ENCODE data around the gene POLA1. TPM values are rescaled to one million over a fixed set of nuclear protein-coding genes. Genes with fewer than 3 reads are reported as not detected.

POLA1 gene
- total and polyA plus RNA-seq, 2 experiments from 2014 or later, result 4.9 to 19.0 TPM

DNA sequence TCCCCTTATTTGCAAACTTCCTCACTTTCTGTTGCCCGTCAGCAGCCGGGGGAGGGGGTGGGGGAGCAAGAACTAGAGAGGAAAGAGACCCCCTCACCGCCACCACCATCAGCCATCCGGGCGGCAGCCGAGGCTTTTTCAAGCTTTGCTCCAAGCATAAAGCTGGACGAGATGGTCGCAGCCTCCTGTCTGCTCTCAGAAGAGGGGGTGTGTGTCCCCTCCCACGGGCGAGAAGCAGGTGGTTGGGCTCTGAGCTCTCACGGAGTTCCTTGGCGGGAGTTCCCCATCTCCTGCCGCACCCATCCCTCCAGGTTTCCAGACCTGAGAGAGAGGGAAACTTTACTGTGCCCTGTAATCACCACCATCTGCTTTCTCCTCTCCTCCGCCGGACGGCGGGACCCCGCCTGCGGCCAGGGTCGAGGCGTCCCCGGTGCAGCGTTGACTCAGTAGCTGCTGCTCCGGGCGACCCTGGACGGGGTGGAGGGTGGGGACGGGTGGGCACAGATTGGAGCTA is 326.7 kb downstream of the POLA1 start:
- H3K36me3 ChIP-seq (replicated peaks; ENCODE audit: insufficient read depth, low read depth), result no peaks in the 10 kb centered on the region
- H3K9me3 ChIP-seq (ENCODE audit: low read depth), result no peaks in the 10 kb centered on the region
- no peaks in the 10 kb centered on the region for H3K9me2 ChIP-seq (replicated peaks; ENCODE audit: insufficient read depth)
- H3K4me3 ChIP-seq, result no peak overlapping the region
- H3K79me2 ChIP-seq, result no peaks in the 10 kb centered on the region
- H2AFZ ChIP-seq, result no peak overlapping the region
- no peaks in the 10 kb centered on the region for H4K20me1 ChIP-seq (ENCODE audit: insufficient read depth, poor library complexity, severe bottlenecking)
- peaks cover 99% of the 10 kb centered on the region for H3K27me3 ChIP-seq
- peaks cover 9% of the 10 kb centered on the region for H3K4me1 ChIP-seq (ENCODE audit: insufficient read depth)
- no peak overlapping the region for H3K27ac ChIP-seq
- 4% methylated on average over 19 of the region's 27 CpGs for WGBS (ENCODE audit: low lambda C conversion rate, missing lambda C conversion rate)
- TF ChIP-seq EZH2phosphoT487 (IDR thresholded peaks at IDR 0.05; ENCODE audit: low read depth, severe bottlenecking, unreplicated experiment) (no peak), EZH2 (IDR thresholded peaks at IDR 0.05; ENCODE audit: borderline replicate concordance) (no peak)
- TF ChIP-seq, protein P1, sequence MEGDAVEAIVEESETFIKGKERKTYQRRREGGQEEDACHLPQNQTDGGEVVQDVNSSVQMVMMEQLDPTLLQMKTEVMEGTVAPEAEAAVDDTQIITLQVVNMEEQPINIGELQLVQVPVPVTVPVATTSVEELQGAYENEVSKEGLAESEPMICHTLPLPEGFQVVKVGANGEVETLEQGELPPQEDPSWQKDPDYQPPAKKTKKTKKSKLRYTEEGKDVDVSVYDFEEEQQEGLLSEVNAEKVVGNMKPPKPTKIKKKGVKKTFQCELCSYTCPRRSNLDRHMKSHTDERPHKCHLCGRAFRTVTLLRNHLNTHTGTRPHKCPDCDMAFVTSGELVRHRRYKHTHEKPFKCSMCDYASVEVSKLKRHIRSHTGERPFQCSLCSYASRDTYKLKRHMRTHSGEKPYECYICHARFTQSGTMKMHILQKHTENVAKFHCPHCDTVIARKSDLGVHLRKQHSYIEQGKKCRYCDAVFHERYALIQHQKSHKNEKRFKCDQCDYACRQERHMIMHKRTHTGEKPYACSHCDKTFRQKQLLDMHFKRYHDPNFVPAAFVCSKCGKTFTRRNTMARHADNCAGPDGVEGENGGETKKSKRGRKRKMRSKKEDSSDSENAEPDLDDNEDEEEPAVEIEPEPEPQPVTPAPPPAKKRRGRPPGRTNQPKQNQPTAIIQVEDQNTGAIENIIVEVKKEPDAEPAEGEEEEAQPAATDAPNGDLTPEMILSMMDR (IDR thresholded peaks at IDR 0.05; ENCODE audit: poor library complexity), result no peak
- DNase-seq (ENCODE audit: low spot score), result no peak
- peak overlapping the region; percentile 90 for H3K4me2 ChIP-seq

DNA sequence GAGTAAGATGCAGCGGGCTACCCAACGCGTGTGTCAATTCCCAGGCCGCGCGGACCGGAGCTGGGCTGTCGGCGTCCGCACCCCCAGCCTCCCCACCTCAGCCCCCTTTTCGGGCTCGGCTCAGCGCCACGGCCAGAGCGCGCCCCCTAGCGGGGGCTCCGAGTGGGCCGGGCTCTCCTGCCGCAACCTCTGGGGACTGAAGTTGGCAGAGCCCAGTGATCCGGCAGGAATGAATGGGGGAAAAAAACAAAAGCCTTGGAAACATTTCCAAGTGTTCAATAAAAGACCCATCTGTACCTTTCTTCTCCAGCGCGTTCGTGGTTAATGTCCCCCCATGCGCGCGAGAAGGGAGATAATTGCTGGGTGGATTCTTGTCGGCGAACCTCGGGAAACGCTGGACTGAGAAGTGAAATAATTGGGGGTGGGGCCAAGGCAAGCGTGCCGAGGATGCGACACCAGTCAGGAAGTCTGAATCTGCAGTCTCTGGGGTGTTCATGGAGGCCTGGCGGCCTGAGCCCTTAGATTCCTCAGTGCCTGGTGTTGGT is 327.3 kb downstream of the POLA1 start:
- DNase-seq (ENCODE audit: low spot score), result peak; percentile 66
- TF ChIP-seq, protein P1 (IDR thresholded peaks at IDR 0.05; ENCODE audit: poor library complexity), result peak; percentile 73
- TF ChIP-seq EZH2phosphoT487 (IDR thresholded peaks at IDR 0.05; ENCODE audit: low read depth, severe bottlenecking, unreplicated experiment), result no peak
- no peak overlapping the region for H3K27ac ChIP-seq
- H3K27me3 ChIP-seq, result peaks cover 99% of the 10 kb centered on the region
- WGBS (ENCODE audit: low lambda C conversion rate, missing lambda C conversion rate), result 1% methylated on average over 25 of the region's 35 CpGs
- H3K9me3 ChIP-seq (ENCODE audit: low read depth), result no peaks in the 10 kb centered on the region
- peak overlapping the region; percentile 90 for H3K4me2 ChIP-seq
- peaks cover 9% of the 10 kb centered on the region for H3K4me1 ChIP-seq (ENCODE audit: insufficient read depth)
- H3K9me2 ChIP-seq (replicated peaks; ENCODE audit: insufficient read depth), result no peaks in the 10 kb centered on the region
- peak overlapping the region; percentile 38 for H2AFZ ChIP-seq
- H3K79me2 ChIP-seq, result no peaks in the 10 kb centered on the region
- H4K20me1 ChIP-seq (ENCODE audit: insufficient read depth, poor library complexity, severe bottlenecking), result no peaks in the 10 kb centered on the region
- H3K36me3 ChIP-seq (replicated peaks; ENCODE audit: insufficient read depth, low read depth), result no peaks in the 10 kb centered on the region
- H3K4me3 ChIP-seq, result no peak overlapping the region

DNA sequence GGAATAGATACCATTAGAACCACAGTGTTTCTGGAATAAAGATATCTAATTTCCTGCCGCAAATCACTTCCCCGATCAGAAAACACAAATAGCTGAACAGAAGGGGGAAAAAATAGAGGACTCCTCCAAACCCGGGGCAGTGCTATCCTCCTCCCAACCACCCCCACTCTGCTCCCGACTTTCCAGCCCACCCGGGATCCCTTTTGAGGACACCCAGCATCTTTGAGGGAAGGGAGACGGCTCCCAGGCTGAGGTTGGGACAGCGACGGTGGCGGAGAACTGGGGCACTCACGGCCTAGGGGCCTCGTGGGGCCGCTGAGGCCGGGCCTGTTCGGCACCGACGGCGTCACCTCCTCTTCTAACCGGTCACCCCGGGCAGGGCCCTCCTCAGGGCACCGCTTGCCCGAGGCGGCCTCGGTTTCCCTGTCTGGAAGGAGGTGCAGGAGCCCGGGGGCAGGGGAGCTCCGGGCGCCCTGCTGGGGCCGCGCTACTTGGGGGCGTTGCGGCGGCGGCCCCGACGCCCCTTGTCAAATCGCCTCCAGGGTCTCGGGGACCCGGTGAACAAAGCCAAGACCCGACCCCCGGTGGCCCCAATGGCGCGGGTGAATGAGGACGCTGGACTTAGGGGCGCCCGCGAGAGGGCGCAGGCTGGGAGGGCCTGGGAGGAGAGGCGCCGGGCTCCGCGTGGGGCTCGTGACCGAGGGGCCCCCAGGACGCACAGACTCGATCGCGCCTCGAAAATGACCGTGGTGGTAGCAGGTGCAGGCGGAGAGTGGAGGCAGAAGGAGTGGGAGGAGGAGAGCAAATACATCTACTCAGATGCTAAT is 329.0 kb downstream of the POLA1 start:
- Histone ChIP-seq H2AFZ (peak overlapping the region; percentile 29), H3K27me3 (peaks cover 96% of the 10 kb centered on the region), H3K9me2 (replicated peaks; ENCODE audit: insufficient read depth) (no peaks in the 10 kb centered on the region), H3K4me3 (no peak overlapping the region), H3K4me1 (ENCODE audit: insufficient read depth) (peaks cover 9% of the 10 kb centered on the region), H3K36me3 (replicated peaks; ENCODE audit: insufficient read depth, low read depth) (no peaks in the 10 kb centered on the region), H3K9me3 (ENCODE audit: low read depth) (no peaks in the 10 kb centered on the region), H4K20me1 (ENCODE audit: insufficient read depth, poor library complexity, severe bottlenecking) (no peaks in the 10 kb centered on the region), H3K4me2 (peak overlapping the region; percentile 68), H3K27ac (no peak overlapping the region), H3K79me2 (no peaks in the 10 kb centered on the region)
- TF ChIP-seq EZH2phosphoT487 (IDR thresholded peaks at IDR 0.05; ENCODE audit: low read depth, severe bottlenecking, unreplicated experiment), result peak; percentile 53
- TF ChIP-seq, protein P1 (IDR thresholded peaks at IDR 0.05; ENCODE audit: poor library complexity), result peak; percentile 38
- peak; percentile 92 for TF ChIP-seq EZH2 (IDR thresholded peaks at IDR 0.05; ENCODE audit: borderline replicate concordance)
- 2% methylated on average over 59 of the region's 59 CpGs for WGBS (ENCODE audit: low lambda C conversion rate, missing lambda C conversion rate)
- peak; percentile 34 for DNase-seq (ENCODE audit: low spot score)

Data from hepatocyte (in vitro differentiated cells).